ENCODE results near the gene DPP10.

GRCh38 chr2:115867024-115867423, 1424.6 kb downstream of the DPP10 start:
- no peak for TF ChIP-seq TAF1 (IDR thresholded peaks at IDR 0.05; ENCODE audit: borderline replicate concordance, low read depth, low read length)
- no peak for TF ChIP-seq POLR2A (IDR thresholded peaks at IDR 0.05; ENCODE audit: low read depth, low read length)
